ENCODE results near the gene HLCS. TPM values are rescaled to one million over a fixed set of nuclear protein-coding genes. Genes with fewer than 3 reads are reported as not detected.
"Not testable (repeated sequence)": the region's sequence is repeated elsewhere in the genome, so short reads cannot be mapped to it uniquely, and the experiment has no call there.

Gene HLCS
- total and polyA plus RNA-seq, 10 of the 15 experiments (the other 5 are each of a cell fraction or from before 2014, with no cell fraction given): 1.5 to 12.7 (median 9.6) TPM

DNA sequence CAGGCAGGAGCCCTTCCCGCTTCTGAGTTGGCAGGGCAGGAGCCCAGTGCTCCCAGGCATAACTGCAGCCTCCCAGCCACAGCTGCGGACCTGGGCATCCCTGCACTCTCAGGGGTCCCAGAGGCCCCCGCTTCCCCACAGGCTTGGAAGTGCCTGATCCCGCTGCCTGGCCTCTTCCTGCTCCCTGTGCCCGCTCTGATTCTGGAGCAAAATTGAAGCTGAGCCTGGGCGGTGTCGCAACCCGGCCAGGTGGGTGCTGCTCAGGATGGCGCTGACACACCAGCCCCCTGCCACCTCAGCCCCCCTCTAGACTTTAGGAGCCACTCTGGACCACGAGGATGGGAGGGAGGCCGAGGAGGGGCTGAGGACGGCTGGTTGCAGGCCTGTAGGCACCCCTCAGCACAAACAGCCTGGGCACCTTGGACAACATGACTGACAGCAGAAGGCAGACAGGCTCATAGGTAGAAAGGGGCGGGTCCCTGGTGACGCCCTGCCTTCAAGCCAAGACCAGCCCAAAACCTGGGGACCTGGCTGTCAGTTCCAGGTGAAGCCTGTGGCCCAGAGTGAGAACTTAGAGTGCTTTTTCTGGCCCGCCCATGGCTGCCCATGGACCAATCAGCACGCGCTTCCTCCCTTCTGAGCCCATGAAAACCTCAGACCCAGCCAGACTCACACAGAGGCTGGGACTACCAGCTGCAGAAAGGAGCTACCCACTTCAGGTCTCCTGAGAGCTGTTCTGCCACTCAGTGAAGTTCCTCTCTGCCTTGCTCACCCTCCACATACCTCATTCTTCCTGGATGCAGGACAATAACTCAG, 7.2 kb downstream of the HLCS start (continued):
- TF ChIP-seq CBX3 (IDR thresholded peaks at IDR 0.05; ENCODE audit: borderline replicate concordance, low read depth): no peak

DNA sequence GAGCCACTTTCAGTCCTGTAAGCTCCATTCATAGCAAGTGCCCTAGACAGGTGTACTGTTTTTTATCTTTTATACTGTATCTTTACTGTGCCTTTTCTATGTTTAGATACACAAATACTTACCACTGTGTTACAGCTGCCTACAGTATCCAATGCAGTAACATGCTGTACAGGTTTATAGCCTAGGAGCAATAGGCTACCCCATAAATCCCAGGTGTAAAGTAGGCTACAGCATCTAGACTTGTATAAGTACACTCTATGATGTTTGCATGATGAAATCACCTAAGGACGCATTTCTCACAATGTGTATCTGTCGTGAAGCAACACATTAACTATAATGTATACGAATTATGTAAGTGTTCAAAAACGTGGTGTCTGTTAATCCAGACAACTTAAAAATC, 10.7 kb downstream of the HLCS start:
- Histone ChIP-seq H3K36me3 (ENCODE audit: control insufficient read depth in 2 of 2, insufficient read depth in 2 of 2, low read length in 1 of 2) (no peaks in the 10 kb centered on the region), H3K9ac (ENCODE audit: control insufficient read depth, insufficient read depth, low read length) (no peak overlapping the region), H4K20me1 (ENCODE audit: control insufficient read depth, insufficient read depth) (no peaks in the 10 kb centered on the region), H2AFZ (ENCODE audit: control insufficient read depth, low read depth, low read length) (no peak overlapping the region), H3K27me3 (replicated peaks in 1 of 2; ENCODE audit: control insufficient read depth in 2 of 2, insufficient read depth in 2 of 2, low read length in 1 of 2) (no peaks in the 10 kb centered on the region), H3K27ac (ENCODE audit: control insufficient read depth, insufficient read depth) (no peak overlapping the region), H3K4me2 (ENCODE audit: control insufficient read depth, insufficient read depth) (no peak overlapping the region), H3K4me1 (ENCODE audit: control insufficient read depth, insufficient read depth, low read length) (no peaks in the 10 kb centered on the region), H3K4me3 (no peak overlapping the region), H3K9me3 (replicated peaks; ENCODE audit: control insufficient read depth, insufficient read depth, low read length) (no peaks in the 10 kb centered on the region), H3K79me2 (ENCODE audit: control insufficient read depth, insufficient read depth, low read length) (no peaks in the 10 kb centered on the region)
- CTCF ChIA-PET: interaction anchor here (1.0 kb wide), 1 partner anchor 17 kb away, joined by 5 read pairs; no protein-coding TSS in a partner anchor
- no peak for TF ChIP-seq EZH2 (IDR thresholded peaks at IDR 0.05; ENCODE audit: borderline replicate concordance, control insufficient read depth, low read depth, low read length)
- TF ChIP-seq PAX8 (IDR thresholded peaks at IDR 0.05): no peak
- TF ChIP-seq PML (IDR thresholded peaks at IDR 0.05; ENCODE audit: low read length): no peak
- TF ChIP-seq PAX5 (IDR thresholded peaks at IDR 0.05; ENCODE audit: borderline replicate concordance, low read depth, low read length): no peak
- TF ChIP-seq, protein P1, sequence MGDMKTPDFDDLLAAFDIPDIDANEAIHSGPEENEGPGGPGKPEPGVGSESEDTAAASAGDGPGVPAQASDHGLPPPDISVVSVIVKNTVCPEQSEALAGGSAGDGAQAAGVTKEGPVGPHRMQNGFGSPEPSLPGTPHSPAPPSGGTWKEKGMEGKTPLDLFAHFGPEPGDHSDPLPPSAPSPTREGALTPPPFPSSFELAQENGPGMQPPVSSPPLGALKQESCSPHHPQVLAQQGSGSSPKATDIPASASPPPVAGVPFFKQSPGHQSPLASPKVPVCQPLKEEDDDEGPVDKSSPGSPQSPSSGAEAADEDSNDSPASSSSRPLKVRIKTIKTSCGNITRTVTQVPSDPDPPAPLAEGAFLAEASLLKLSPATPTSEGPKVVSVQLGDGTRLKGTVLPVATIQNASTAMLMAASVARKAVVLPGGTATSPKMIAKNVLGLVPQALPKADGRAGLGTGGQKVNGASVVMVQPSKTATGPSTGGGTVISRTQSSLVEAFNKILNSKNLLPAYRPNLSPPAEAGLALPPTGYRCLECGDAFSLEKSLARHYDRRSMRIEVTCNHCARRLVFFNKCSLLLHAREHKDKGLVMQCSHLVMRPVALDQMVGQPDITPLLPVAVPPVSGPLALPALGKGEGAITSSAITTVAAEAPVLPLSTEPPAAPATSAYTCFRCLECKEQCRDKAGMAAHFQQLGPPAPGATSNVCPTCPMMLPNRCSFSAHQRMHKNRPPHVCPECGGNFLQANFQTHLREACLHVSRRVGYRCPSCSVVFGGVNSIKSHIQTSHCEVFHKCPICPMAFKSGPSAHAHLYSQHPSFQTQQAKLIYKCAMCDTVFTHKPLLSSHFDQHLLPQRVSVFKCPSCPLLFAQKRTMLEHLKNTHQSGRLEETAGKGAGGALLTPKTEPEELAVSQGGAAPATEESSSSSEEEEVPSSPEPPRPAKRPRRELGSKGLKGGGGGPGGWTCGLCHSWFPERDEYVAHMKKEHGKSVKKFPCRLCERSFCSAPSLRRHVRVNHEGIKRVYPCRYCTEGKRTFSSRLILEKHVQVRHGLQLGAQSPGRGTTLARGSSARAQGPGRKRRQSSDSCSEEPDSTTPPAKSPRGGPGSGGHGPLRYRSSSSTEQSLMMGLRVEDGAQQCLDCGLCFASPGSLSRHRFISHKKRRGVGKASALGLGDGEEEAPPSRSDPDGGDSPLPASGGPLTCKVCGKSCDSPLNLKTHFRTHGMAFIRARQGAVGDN (IDR thresholded peaks at IDR 0.05): no peak
- TF ChIP-seq STAT1 (conservative IDR thresholded peaks at IDR 0.05): no peak
- BruUV-seq (replicated peaks): no TSS peak
- SMC1A ChIA-PET (ENCODE audit: uncharacterized antibody, unreplicated experiment): interaction anchor here (0.9 kb wide), 1 partner anchor 21 kb away, joined by 3 read pairs; no protein-coding TSS in a partner anchor
- POLR2A ChIA-PET: interaction anchor here (0.5 to 1.0 kb wide), 2 partner anchors 11 to 14 kb away, joined by 3 to 4 read pairs; partner anchors contain the start of gene HLCS
- DNase-seq (ENCODE audit: low read depth, low spot score) (no peak), FAIRE-seq (no peak), ATAC-seq (no peak)
- WGBS (ENCODE audit: insufficient coverage, insufficient replicate concordance, low lambda C conversion rate, missing lambda C conversion rate): 81% methylated on average over 4 of the region's 4 CpGs
- RAD21 ChIA-PET (ENCODE audit: unreplicated experiment): no interaction called here
- in situ Hi-C loops (cut with MboI): no loop called here
- intact Hi-C loops (cut with micrococcal nuclease; ENCODE audit: unreplicated experiment): no loop called here

DNA sequence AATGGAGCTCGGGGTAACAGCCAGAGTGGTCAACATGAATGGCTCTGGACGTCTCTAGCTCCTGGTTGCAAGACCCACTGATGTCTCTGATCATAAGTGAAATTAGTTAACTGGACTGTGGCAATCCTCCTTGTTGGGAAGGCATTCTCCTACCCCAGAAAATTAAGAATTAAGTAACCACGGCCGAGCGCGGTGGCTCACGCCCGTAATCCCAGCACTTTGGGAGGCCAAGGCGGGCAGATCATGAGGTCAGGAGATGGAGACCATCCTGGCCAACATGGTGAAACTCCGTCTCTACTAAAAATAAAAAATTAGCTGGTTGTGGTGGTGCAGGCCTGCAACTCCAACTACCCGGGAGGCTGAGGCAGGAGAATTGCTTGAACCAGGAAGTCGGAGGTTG, 14.1 kb downstream of the HLCS start:
- BruUV-seq (replicated peaks); intact Hi-C loops (cut with micrococcal nuclease; ENCODE audit: unreplicated experiment); POLR2A ChIA-PET; ATAC-seq; H3K27me3 ChIP-seq (replicated peaks in 1 of 2; ENCODE audit: control insufficient read depth in 2 of 2, insufficient read depth in 2 of 2, low read length in 1 of 2); DNase-seq (ENCODE audit: low read depth, low spot score); H3K4me3 ChIP-seq; RAD21 ChIA-PET (ENCODE audit: unreplicated experiment); H4K20me1 ChIP-seq (ENCODE audit: control insufficient read depth, insufficient read depth); H3K4me2 ChIP-seq (ENCODE audit: control insufficient read depth, insufficient read depth); H3K79me2 ChIP-seq (ENCODE audit: control insufficient read depth, insufficient read depth, low read length); H3K36me3 ChIP-seq (ENCODE audit: control insufficient read depth in 2 of 2, insufficient read depth in 2 of 2, low read length in 1 of 2); H3K27ac ChIP-seq (ENCODE audit: control insufficient read depth, insufficient read depth); H3K9me3 ChIP-seq (replicated peaks; ENCODE audit: control insufficient read depth, insufficient read depth, low read length); H3K9ac ChIP-seq (ENCODE audit: control insufficient read depth, insufficient read depth, low read length); in situ Hi-C loops (cut with MboI); H2AFZ ChIP-seq (ENCODE audit: control insufficient read depth, low read depth, low read length); H3K4me1 ChIP-seq (ENCODE audit: control insufficient read depth, insufficient read depth, low read length); FAIRE-seq: not testable (repeated sequence)
- ChIA-PET CTCF (interaction anchor here (0.6 to 1.3 kb wide), 3 partner anchors 12 to 1405 kb away, joined by 3 to 5 read pairs (median 4); no protein-coding TSS in a partner anchor), SMC1A (ENCODE audit: uncharacterized antibody, unreplicated experiment) (interaction anchor here (0.7 kb wide), 1 partner anchor 509 kb away, joined by 3 read pairs; no protein-coding TSS in a partner anchor)
- WGBS (ENCODE audit: insufficient coverage, insufficient replicate concordance, low lambda C conversion rate, missing lambda C conversion rate): 98% methylated on average over 12 of the region's 12 CpGs

All from GM12878 (cell line).